ENCODE measurements around the gene C14orf119. TPM values are rescaled to one million over a fixed set of nuclear protein-coding genes. Genes with fewer than 3 reads are reported as not detected.

Gene C14orf119
- total and polyA plus RNA-seq, 9 of the 15 experiments (the other 6 are each of a cell fraction or from before 2014, with no cell fraction given), result 36.7 to 251 (median 51.8) TPM

DNA sequence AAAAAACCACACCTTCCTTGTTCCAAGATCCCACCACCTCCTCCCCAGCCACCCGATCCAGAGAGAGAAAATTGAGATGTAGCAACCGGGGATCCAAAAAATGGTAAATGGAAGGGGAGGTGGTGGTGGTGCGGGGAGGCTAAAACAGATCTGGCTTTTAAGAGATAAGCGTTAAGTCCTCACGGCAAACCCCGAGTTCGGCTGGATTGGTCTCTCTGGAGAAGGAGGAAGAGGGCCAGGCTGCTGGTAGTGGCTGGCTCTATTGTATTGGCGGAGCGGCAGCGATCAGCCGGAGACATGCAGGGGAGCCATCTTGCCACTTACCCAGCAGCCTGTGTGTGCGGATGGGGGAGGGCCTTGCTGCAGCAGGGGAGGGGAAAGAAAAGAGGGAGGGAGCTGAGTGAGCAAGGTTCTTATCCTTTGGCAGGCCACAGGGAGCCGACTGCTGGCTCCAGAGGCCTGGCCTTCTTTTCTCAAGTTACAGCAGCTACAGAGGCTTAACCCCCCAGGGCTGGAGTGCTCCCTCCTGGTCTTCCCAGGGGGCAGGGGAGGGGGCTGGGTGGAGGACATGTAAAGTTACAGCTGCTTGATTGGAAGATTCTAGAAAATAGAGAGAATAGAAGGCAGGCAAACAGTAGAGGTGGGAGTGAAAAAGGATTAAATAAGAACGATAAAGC, 23.9 kb upstream of the C14orf119 start (continued):
- TF ChIP-seq, protein P1, sequence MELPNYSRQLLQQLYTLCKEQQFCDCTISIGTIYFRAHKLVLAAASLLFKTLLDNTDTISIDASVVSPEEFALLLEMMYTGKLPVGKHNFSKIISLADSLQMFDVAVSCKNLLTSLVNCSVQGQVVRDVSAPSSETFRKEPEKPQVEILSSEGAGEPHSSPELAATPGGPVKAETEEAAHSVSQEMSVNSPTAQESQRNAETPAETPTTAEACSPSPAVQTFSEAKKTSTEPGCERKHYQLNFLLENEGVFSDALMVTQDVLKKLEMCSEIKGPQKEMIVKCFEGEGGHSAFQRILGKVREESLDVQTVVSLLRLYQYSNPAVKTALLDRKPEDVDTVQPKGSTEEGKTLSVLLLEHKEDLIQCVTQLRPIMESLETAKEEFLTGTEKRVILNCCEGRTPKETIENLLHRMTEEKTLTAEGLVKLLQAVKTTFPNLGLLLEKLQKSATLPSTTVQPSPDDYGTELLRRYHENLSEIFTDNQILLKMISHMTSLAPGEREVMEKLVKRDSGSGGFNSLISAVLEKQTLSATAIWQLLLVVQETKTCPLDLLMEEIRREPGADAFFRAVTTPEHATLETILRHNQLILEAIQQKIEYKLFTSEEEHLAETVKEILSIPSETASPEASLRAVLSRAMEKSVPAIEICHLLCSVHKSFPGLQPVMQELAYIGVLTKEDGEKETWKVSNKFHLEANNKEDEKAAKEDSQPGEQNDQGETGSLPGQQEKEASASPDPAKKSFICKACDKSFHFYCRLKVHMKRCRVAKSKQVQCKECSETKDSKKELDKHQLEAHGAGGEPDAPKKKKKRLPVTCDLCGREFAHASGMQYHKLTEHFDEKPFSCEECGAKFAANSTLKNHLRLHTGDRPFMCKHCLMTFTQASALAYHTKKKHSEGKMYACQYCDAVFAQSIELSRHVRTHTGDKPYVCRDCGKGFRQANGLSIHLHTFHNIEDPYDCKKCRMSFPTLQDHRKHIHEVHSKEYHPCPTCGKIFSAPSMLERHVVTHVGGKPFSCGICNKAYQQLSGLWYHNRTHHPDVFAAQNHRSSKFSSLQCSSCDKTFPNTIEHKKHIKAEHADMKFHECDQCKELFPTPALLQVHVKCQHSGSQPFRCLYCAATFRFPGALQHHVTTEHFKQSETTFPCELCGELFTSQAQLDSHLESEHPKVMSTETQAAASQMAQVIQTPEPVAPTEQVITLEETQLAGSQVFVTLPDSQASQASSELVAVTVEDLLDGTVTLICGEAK (IDR thresholded peaks at IDR 0.05), result 0 out of 2 replicates have a peak, but pooled peaks have one; percentile 16
- TF ChIP-seq, protein P1 (CRISPR knock-in tag; IDR thresholded peaks at IDR 0.05), result no peak
- peak; percentile 99 for TF ChIP-seq DNMT1 (IDR thresholded peaks at IDR 0.05)
- TF ChIP-seq RBFOX2 (IDR thresholded peaks at IDR 0.05; ENCODE audit: low read depth, low read length), result peak; percentile 82
- TF ChIP-seq PTRF (tag; IDR thresholded peaks at IDR 0.05), result no peak
- TF ChIP-seq ZFP36 (IDR thresholded peaks at IDR 0.05; ENCODE audit: low read depth, low read length, partially characterized antibody), result peak; percentile 16
- no peak for TF ChIP-seq PCBP1 (IDR thresholded peaks at IDR 0.05; ENCODE audit: low read depth, low read length, poor library complexity, severe bottlenecking)
- no peak for TF ChIP-seq MTA1 (IDR thresholded peaks at IDR 0.05; ENCODE audit: borderline replicate concordance)
- TF ChIP-seq KLF6 (CRISPR knock-in tag; IDR thresholded peaks at IDR 0.05; ENCODE audit: borderline replicate concordance), result no peak
- TF ChIP-seq, protein P2, sequence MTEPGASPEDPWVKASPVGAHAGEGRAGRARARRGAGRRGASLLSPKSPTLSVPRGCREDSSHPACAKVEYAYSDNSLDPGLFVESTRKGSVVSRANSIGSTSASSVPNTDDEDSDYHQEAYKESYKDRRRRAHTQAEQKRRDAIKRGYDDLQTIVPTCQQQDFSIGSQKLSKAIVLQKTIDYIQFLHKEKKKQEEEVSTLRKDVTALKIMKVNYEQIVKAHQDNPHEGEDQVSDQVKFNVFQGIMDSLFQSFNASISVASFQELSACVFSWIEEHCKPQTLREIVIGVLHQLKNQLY (CRISPR knock-in tag; conservative IDR thresholded peaks at IDR 0.05), result no peak
- TF ChIP-seq MAX (CRISPR knock-in tag; IDR thresholded peaks at IDR 0.05), result no peak
- TF ChIP-seq ZNF282 (CRISPR knock-in tag; IDR thresholded peaks at IDR 0.05), result no peak
- no peak for TF ChIP-seq ELF2 (CRISPR knock-in tag; IDR thresholded peaks at IDR 0.05)
- no peak for TF ChIP-seq ZNF324 (CRISPR knock-in tag; IDR thresholded peaks at IDR 0.05)
- no peak for TF ChIP-seq PHF21A (IDR thresholded peaks at IDR 0.05; ENCODE audit: borderline replicate concordance, low read depth)

Data from K562 (cell line).